C4-2B (cell line): Measurements from ENCODE around the gene LRP1B.

Experiments
- H3K27ac ChIP-seq: fragments of 450-650 bp; 2 replicates; pipeline ENCODE4 v1.5.1; 2017
- CTCF ChIP-seq: fragments of 450-650 bp; conservative IDR thresholded peaks from 2 replicates; pipeline ENCODE4 v1.5.1; 2017; ENCODE audit warnings: mild to moderate bottlenecking
- ZFX ChIP-seq: fragments of 450-650 bp; IDR thresholded peaks from 2 replicates; pipeline ENCODE4 v1.6.1; 2017

The LRP1B gene

GRCh38 chr2:142056784-142057183 is 74.0 kb downstream of the LRP1B start:
- TF ChIP-seq CTCF = no peak
- TF ChIP-seq ZFX = no peak
- no peak overlapping the region for H3K27ac ChIP-seq

GRCh38 chr2:142052220-142052863 is 78.5 kb downstream of the LRP1B start:
- TF ChIP-seq CTCF (no peak), ZFX (no peak)
- no peak overlapping the region for H3K27ac ChIP-seq

- no peak for TF ChIP-seq ZFX
- no peak for TF ChIP-seq CTCF
- H3K27ac ChIP-seq = no peak overlapping the region
Measured at GRCh38 chr2:142048581-142048980, 82.2 kb downstream of the LRP1B start.

DNA sequence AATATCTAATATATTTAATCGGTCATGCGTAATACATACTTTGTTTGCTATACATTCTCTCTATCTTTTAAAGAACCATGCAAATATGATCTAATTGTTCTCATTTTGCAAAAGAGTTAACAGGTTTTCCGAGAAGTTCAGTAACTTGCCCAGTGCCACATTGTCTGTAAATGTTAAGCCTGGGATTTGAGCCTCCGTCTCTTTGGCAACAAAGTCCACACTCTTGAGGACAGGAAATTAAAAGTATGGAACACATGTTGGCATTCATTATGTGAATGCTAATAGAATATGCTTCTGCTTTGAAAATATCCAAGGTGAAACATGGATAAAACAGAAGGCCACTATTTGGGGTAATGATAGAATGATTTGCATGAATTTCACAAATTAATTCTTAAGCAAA is 85.2 kb downstream of the LRP1B start:
- no peak for TF ChIP-seq CTCF
- no peak for TF ChIP-seq ZFX
- H3K27ac ChIP-seq = no peak overlapping the region

- no peak overlapping the region for H3K27ac ChIP-seq
- TF ChIP-seq CTCF (no peak), ZFX (no peak)
Measured at GRCh38 chr2:142044197-142044596, 86.6 kb downstream of the LRP1B start.

GRCh38 chr2:142042536-142043199 is 88.1 kb downstream of the LRP1B start:
- no peak overlapping the region for H3K27ac ChIP-seq
- TF ChIP-seq CTCF (no peak), ZFX (no peak)

- H3K27ac ChIP-seq = no peak overlapping the region
- TF ChIP-seq CTCF = no peak
- no peak for TF ChIP-seq ZFX
Measured at GRCh38 chr2:142041996-142042395, 88.8 kb downstream of the LRP1B start.
